Measurements from ENCODE around the gene CHCHD6.

CHCHD6 gene

DNA sequence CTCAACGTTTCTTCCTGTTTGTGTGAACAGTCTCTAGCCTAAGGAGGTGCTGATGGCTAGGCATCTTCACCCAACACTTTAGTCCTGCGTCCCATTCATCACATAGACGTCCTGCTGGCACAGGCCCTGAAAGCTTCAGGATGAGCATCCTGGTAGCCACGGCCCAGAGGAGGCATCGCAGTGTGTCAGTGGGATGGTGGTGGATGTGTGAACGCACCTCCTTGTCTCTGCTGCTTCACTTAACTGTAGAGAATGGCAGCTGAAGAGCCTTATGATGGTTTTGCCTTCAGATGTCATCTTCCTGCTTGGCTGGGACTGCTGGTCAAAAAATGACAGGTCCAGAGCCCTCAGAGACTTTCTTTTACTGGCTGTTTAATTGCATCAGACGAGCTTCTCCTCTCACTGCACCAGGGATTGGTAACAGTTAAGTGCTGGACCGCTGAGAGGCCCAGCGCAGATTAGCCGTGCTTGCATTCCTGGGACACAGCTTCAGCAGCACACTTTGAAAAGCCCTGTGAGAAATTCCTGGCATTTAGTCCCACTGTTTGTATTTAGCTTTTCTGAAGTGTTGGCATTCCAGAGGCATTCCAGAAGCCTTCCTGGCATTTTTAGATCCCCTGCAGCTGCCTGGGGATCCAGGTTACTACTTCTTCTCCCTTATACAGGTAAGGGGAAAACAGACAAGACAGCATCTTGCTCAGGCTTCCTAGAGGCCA lies 146.5 kb downstream of the CHCHD6 start:
- Mint-ChIP-seq H3K9me3 (no peaks in the 10 kb centered on the region), H3K27ac (no peak overlapping the region), H3K4me1 (no peaks in the 10 kb centered on the region), H3K27me3 (no peaks in the 10 kb centered on the region), H3K36me3 (ENCODE audit: low read depth) (peaks cover 7% of the 10 kb centered on the region), H3K4me3 (no peak overlapping the region)
- no peak for DNase-seq
- no peak for ATAC-seq

DNA sequence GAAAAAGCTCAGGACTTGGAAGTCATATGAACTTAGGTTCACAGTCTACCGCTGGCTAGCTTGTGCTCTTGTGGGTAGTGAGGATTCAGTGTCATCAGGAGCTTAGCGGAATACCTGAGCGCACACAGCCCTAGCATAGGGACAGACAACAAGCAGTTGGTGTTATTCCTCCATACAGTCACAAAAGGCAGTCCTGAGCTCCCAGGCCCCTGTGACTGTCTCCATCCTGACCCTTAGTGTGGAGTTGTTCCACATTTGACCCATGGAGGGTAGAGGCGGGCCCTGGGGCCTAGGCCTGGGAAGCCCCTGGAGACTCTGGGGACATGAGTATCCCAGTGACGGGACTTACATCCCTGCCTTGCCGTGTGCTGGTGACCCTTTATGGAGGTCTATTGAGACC lies 147.3 kb downstream of the CHCHD6 start:
- Mint-ChIP-seq H3K4me3 (no peak overlapping the region), H3K27ac (no peak overlapping the region), H3K4me1 (no peaks in the 10 kb centered on the region), H3K27me3 (no peaks in the 10 kb centered on the region), H3K9me3 (no peaks in the 10 kb centered on the region), H3K36me3 (ENCODE audit: low read depth) (peaks cover 7% of the 10 kb centered on the region)
- DNase-seq (no peak), ATAC-seq (no peak)

DNA sequence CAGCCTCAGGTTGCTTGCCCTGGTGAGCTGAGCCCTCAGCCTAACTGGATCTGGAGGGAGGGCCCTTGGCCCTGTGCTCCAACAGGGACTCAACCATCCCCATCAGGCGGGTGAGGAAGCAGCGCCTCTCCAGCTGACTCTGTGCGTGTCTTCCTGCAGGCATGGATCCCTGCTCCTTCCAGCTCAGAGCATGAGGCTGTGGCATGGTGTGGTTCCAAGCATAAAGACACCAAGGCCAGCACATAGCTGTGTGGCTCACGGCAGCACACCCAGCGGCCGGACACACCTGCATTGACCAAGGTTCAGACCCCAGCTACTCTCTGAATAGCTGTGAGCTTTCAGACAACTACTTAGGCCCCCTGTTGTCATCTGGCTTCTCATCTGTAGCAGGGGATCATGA lies 147.9 kb downstream of the CHCHD6 start:
- no peaks in the 10 kb centered on the region for H3K27me3 Mint-ChIP-seq
- H3K27ac Mint-ChIP-seq, result no peak overlapping the region
- no peak for DNase-seq
- H3K4me1 Mint-ChIP-seq, result no peaks in the 10 kb centered on the region
- ATAC-seq, result no peak
- H3K4me3 Mint-ChIP-seq, result no peak overlapping the region
- H3K9me3 Mint-ChIP-seq, result no peaks in the 10 kb centered on the region
- H3K36me3 Mint-ChIP-seq (ENCODE audit: low read depth), result peaks cover 7% of the 10 kb centered on the region

DNA sequence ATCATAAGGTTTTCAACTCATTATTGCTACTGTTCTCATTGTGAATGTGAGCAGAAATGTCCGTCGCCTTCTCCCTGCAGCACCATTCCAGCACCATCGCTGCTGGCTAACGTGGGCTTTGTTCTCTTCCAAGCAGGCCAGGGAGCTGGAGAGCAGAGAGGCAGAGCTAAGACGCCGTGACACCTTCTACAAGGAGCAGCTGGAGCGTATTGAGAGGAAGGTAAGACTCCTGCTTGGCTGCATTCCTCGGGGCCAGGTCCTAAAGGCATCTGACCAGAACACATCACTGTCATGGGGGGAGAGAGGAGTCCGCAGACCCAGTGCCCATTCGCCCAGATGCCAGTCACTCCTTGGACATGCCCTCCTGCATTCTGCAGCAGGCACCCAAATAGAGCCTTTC lies 148.5 kb downstream of the CHCHD6 start:
- DNase-seq, result no peak
- Mint-ChIP-seq H3K27ac (no peak overlapping the region), H3K36me3 (ENCODE audit: low read depth) (peaks cover 7% of the 10 kb centered on the region), H3K4me1 (no peaks in the 10 kb centered on the region), H3K4me3 (no peak overlapping the region), H3K9me3 (no peaks in the 10 kb centered on the region), H3K27me3 (no peaks in the 10 kb centered on the region)
- no peak for ATAC-seq

DNA sequence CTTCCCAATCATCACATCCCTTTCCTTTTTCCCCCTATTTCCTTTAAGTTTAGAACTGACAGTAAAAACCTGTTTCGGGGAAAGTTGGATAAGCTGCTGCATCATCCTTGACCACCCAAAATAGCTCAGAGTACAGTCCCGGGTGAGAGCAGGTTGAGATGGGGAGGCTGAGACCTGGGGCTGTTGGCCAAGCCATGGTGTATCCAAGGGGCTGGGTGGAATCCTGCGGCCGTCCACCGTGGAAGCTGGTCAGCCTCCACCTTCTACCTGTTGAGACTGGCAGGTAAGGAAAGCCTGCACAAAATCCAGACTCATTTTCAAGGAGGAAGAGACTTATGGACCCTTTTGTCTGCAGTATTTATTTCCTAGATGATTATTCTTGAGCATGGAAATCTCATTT lies 150.6 kb downstream of the CHCHD6 start:
- DNase-seq (no peak), ATAC-seq (no peak)
- Mint-ChIP-seq H3K4me3 (no peak overlapping the region), H3K27me3 (no peaks in the 10 kb centered on the region), H3K36me3 (ENCODE audit: low read depth) (peaks cover 10% of the 10 kb centered on the region), H3K27ac (no peak overlapping the region), H3K9me3 (no peaks in the 10 kb centered on the region), H3K4me1 (no peaks in the 10 kb centered on the region)

DNA sequence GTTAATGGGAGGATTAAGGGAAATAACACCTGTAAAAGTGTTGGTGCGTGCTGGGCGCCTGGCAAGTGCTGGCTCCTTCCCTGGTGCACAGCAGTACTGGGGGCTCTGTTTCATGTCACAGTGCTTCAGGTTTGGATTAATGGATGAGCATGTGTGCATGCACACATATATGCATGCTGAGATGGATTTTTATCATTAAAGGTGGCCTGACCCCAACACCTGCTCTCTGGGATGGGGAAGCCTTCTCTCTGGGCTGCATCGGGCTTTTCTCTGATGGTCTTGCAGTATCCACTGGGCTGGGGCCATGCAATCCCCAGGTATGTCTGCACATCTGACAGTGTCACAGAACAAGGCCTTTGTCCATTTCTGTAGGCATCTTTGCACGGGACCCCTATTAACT lies 151.3 kb downstream of the CHCHD6 start:
- H3K27ac Mint-ChIP-seq, result no peak overlapping the region
- no peaks in the 10 kb centered on the region for H3K27me3 Mint-ChIP-seq
- peaks cover 11% of the 10 kb centered on the region for H3K36me3 Mint-ChIP-seq (ENCODE audit: low read depth)
- ATAC-seq (no peak), DNase-seq (no peak)
- no peaks in the 10 kb centered on the region for H3K4me1 Mint-ChIP-seq
- H3K4me3 Mint-ChIP-seq, result no peak overlapping the region
- no peaks in the 10 kb centered on the region for H3K9me3 Mint-ChIP-seq

DNA sequence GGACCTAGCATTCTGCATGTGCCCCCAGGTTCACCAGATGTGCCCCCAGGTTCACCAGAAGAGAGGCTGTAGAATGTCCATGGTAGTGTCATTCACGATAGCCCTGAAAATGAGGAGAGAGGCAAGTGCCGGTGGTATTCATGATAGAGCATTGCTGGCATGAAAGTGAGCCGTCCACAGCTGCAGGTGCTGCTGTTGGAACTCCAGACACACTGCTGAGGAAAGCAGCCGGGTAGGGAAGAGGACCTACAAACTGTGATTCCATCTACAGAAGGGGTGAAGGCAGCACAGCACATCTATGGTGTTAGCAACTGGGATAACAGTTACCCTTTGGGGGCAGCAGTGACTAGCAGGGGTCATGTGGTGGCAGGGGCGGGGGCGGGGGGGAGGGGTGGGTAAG lies 153.9 kb downstream of the CHCHD6 start:
- Mint-ChIP-seq H3K27ac (no peak overlapping the region), H3K9me3 (no peaks in the 10 kb centered on the region), H3K4me3 (no peak overlapping the region), H3K27me3 (no peaks in the 10 kb centered on the region), H3K36me3 (ENCODE audit: low read depth) (peaks cover 11% of the 10 kb centered on the region), H3K4me1 (no peaks in the 10 kb centered on the region)
- ATAC-seq (no peak), DNase-seq (no peak)

DNA sequence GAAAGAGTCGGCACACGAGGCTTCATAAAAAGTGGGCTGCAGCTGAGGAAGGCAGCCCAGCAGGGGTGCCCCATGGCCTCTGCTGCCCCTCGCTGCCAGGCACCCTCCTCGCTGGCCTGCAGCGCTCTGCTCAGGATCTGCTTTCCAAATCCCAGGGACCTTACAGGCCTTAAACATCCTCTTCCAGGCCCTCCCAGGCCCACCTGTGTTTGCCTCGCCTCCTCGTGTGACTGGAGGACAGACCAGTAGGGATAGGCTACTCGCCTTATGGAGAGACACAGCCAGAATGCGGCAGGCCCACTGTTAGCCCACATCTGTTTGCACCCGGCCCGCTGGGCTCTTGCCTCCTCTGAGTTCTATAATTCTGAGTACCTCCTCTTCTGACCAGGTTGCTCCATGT lies 154.4 kb downstream of the CHCHD6 start:
- H3K36me3 Mint-ChIP-seq (ENCODE audit: low read depth), result peaks cover 11% of the 10 kb centered on the region
- no peaks in the 10 kb centered on the region for H3K9me3 Mint-ChIP-seq
- H3K27me3 Mint-ChIP-seq, result no peaks in the 10 kb centered on the region
- ATAC-seq (no peak), DNase-seq (no peak)
- H3K27ac Mint-ChIP-seq, result no peak overlapping the region
- no peak overlapping the region for H3K4me3 Mint-ChIP-seq
- H3K4me1 Mint-ChIP-seq, result no peaks in the 10 kb centered on the region

DNA sequence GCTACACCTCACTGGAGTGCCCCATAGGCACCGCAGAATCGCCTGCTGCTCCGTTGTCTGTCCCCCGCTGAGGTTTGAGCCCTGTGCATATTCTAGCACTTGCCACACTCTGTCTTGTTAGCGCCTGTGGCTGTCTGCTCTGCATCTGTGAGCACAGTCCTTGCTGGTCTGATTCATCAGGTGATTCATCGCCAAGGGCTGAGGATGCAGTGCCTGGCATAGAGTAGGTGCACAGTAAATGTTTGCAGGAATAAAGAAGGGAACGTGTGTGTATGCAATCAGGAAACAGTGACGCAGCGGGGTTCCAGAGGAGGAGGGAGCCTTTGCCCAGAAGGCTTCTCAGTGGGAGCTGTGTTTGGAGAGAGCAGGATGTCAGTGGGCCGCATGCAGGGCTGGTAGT lies 154.8 kb downstream of the CHCHD6 start:
- peaks cover 7% of the 10 kb centered on the region for H3K36me3 Mint-ChIP-seq (ENCODE audit: low read depth)
- ATAC-seq (peak; percentile 65), DNase-seq (no peak)
- H3K27ac Mint-ChIP-seq, result no peak overlapping the region
- no peaks in the 10 kb centered on the region for H3K4me1 Mint-ChIP-seq
- no peaks in the 10 kb centered on the region for H3K27me3 Mint-ChIP-seq
- H3K9me3 Mint-ChIP-seq, result no peaks in the 10 kb centered on the region
- no peak overlapping the region for H3K4me3 Mint-ChIP-seq

DNA sequence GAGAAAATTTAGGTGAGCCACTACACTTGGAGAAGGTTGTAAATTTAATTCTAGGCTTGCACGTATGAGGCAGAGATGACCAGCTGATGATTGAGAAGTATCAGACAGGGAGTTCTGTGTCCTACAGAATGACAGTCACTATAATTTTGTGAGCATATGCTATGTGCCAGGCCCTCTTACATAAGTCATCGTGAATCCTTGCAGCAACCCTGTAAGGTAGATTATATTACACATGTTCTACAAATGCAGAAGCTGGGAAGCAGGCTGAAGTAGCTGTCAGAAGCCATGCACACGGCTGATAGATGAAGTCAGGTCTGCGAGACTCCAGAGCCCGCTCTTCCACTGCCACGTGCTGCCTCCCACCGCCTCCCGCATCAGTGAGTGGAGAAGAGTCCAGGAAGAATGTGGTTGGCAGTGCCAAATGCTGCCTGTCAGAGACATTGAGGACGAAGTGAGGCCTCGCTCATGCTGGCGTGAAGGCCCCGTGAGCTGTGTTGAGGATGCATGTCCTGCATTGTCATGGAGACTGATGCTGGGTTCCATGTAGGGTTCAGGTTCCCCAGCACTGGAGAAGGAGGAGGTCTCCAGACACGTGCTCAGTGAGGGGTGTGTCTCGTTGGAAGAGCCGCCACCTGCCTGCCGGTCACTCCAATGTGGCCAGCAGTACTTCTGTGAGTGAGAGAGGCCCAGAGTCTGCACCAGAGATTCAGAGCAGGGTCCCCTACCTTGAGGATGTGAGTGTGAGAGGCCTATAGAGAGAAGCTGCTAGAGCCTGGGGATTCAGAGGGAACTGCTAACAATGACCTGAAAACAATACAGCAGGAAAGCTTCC lies 155.6 kb downstream of the CHCHD6 start:
- H3K4me1 Mint-ChIP-seq, result no peaks in the 10 kb centered on the region
- peaks cover 4% of the 10 kb centered on the region for H3K36me3 Mint-ChIP-seq (ENCODE audit: low read depth)
- no peak overlapping the region for H3K4me3 Mint-ChIP-seq
- ATAC-seq (no peak), DNase-seq (no peak)
- H3K27ac Mint-ChIP-seq, result no peak overlapping the region
- H3K9me3 Mint-ChIP-seq, result no peaks in the 10 kb centered on the region
- no peaks in the 10 kb centered on the region for H3K27me3 Mint-ChIP-seq

DNA sequence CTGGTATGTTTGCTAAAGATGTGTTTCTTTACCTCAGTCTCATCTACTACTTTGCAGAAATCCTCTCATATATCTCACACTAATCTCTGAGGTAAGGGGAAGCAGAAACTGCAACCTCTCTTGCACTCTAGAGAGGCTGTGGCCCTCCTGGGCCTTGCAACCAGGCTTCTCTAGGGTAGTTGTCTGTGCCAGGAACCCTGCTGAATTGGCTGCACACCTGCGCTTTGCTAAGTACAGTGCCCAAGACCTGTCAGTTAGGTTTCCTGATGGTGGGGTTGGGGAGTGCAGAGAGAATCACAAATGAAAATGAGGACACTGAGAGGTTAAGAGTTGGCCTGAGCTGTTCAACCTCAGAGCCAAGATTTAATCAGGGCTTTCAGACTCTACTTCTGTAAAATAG lies 161.7 kb downstream of the CHCHD6 start:
- DNase-seq (no peak), ATAC-seq (no peak)
- Mint-ChIP-seq H3K27ac (no peak overlapping the region), H3K36me3 (ENCODE audit: low read depth) (peaks cover 6% of the 10 kb centered on the region), H3K4me3 (no peak overlapping the region), H3K27me3 (no peaks in the 10 kb centered on the region), H3K4me1 (peaks cover 4% of the 10 kb centered on the region), H3K9me3 (peaks cover 7% of the 10 kb centered on the region)

DNA sequence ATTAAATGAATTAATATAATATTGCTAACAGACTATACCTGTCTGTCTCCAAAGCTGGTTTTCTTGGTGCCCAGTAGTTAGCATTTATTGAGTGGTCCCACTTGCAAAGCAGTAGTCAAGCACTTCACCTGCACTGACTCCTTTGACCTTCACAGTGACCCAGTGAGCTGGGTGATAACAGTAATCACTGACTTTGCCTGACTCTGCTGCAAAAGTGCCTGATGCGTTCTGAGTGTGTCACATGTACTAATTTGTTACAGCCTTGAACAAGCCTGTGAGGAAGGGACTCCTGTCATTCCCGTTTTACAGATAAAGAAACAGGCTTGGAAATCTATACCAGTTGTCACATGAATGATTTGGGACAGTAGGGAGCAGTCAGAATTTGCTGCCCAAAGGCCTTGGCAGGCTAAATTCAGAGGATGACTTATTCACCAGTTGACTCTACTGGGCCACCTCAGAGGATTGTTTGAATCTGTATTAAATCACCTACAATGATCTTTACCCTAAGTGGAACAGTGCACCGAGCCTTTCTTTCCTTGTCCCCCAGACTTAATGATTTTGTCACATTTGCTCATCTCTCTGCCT lies 162.2 kb downstream of the CHCHD6 start:
- Mint-ChIP-seq H3K27ac (no peak overlapping the region), H3K9me3 (peaks cover 7% of the 10 kb centered on the region), H3K36me3 (ENCODE audit: low read depth) (peaks cover 6% of the 10 kb centered on the region), H3K4me3 (no peak overlapping the region), H3K27me3 (no peaks in the 10 kb centered on the region), H3K4me1 (peaks cover 4% of the 10 kb centered on the region)
- DNase-seq (no peak), ATAC-seq (no peak)

DNA sequence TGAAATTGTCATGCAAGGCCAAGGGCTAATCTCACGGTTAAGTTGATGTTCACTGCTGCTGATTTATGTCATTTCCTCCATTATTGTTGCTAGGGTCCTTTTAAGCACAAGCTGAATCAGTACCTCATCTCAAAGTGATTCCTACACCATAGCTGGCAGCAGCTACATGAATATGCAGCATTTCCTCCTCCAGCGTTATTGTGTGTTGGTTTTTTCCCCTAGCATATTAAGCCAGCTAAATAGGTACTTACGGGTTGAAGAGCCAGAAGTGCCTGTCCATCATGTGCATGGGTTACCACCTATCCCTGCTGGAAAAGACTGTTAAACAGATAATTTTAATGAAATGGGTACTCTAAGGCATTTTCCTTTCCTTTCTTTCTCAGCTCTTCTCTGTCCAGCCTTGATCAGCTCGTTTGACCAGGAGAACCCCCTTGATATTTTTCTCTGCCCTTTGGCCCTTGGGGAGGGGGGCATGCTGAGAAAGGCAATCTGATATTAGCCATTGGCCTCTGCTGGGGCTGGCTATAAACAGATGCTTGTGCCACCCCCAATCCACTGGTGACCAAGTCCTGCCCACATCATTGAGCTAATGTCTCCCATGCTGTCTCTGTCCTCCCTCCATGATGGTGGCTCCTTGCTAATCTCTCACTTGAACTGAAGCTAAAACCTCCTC lies 163.3 kb downstream of the CHCHD6 start:
- Mint-ChIP-seq H3K9me3 (peaks cover 7% of the 10 kb centered on the region), H3K4me1 (peaks cover 4% of the 10 kb centered on the region), H3K27ac (no peak overlapping the region), H3K36me3 (ENCODE audit: low read depth) (peaks cover 6% of the 10 kb centered on the region), H3K27me3 (no peaks in the 10 kb centered on the region), H3K4me3 (no peak overlapping the region)
- DNase-seq (no peak), ATAC-seq (no peak)

DNA sequence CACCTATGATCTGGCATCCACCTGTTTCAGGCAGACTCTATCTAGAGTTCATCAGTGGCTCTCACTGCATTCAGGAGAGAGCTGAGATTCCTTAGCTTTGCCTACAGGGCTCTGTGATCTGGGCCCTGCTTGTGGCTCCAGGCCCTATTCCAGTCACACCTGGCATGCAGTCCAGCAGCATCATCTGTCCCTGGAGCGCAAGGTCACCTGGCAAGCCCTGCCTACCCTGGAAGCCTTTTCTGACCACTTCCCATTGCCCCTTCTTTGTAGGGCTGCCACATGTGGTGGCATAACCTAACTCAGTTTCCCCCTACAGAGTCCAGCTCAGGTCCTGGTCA lies 163.8 kb downstream of the CHCHD6 start:
- H3K36me3 Mint-ChIP-seq (ENCODE audit: low read depth), result peaks cover 8% of the 10 kb centered on the region
- peaks cover 7% of the 10 kb centered on the region for H3K9me3 Mint-ChIP-seq
- no peak for DNase-seq
- no peaks in the 10 kb centered on the region for H3K27me3 Mint-ChIP-seq
- H3K27ac Mint-ChIP-seq, result no peak overlapping the region
- no peak overlapping the region for H3K4me3 Mint-ChIP-seq
- no peak for ATAC-seq
- H3K4me1 Mint-ChIP-seq, result peaks cover 4% of the 10 kb centered on the region

All from activated naive CD8-positive, alpha-beta T cell treated with anti-CD3 and anti-CD28 coated beads, Interleukin-2, amount 50 U/mL, for 24 hours (primary cell).